GM21529 (cell line): ENCODE data around the gene TMEM43.

Experiments used
- ATAC-seq: cut with Tn5 transposase; IDR thresholded peaks from one replicate; pipeline ENCODE4 v1.9.1; 2021; ENCODE audit not compliant: unreplicated experiment

TMEM43 gene

GRCh38 chr3:14150491-14151230 is 25.8 kb downstream of the TMEM43 start:
- ATAC-seq = no peak

DNA sequence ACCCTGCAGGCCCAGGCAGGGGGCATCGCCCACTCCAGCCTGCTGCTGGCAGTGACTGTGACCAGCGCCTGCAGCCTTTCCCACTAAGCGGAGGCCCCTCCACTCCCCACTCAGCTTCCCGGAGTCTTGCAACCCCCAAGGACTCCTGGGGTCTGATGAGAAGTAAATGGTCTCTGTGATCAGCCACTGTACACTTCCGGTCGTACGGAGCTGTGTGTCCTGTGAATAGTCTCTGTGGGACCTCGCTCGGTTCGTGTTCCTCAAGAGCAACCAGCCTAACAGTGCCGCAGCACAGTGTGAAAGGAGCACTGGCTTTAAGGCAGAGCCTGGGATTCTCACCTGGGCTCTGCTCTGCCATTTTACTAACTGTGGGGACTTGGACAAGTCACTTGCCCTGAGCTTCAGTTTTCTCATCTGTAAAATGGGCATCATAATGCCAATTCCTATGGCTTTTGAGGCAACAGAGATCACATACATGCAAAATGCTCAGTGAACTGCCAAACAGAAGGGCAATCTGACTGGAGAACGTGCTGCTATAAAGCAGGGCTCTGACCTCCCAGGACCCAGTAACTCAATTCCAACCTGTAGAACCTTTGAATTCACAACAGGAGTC is 26.7 kb downstream of the TMEM43 start:
- ATAC-seq = no peak

- no peak for ATAC-seq
Observed at GRCh38 chr3:14152233-14152962, 27.5 kb downstream of the TMEM43 start.

DNA sequence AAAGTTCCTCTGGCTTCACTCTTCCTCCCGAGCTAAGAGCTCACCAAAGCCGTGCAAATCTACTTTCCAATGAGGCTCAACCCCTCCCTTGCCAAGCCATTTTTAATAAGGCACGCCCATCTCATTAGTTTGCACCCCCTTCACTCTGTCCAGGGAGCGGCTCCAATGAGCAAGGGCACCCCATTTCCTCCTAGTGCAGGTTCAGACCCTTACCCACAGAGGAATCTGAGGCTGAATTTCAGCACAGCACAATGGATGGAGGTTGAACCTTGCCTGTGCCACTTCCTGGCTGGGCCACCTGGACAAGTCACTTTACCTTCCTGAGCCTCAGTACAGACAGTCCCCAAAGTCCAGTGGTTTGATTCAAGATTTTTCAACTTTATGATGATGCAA is 28.1 kb downstream of the TMEM43 start:
- ATAC-seq = no peak

- ATAC-seq = no peak
Observed at GRCh38 chr3:14153663-14154062, 28.8 kb downstream of the TMEM43 start.

- ATAC-seq = no peak
Observed at GRCh38 chr3:14154276-14154675, 29.4 kb downstream of the TMEM43 start.

DNA sequence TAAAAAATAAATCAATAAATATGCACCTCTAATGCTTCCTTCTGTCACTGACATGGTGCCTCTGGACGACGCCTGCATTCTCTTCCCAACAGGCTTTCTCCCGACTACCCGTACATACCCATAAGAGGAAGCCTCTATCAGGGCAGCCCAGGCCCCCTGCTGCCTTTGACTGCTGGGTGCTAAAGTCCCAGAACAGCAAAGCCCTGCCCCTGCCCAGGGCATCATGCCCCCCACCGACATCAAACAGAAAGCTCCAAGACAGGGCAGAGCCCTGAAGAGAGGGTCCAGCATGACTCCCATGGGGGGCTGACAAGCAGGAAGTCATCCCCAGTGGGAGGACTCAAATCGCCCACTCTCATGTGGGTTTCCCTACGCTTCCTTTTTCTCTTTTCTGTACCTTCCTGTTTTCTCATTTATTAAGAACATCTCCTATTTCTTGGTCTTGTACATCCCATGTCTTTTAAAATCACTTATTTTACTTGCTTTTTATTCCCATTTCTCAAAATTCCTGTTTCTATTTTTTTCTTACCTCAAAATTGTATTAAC is 30.1 kb downstream of the TMEM43 start:
- no peak for ATAC-seq

DNA sequence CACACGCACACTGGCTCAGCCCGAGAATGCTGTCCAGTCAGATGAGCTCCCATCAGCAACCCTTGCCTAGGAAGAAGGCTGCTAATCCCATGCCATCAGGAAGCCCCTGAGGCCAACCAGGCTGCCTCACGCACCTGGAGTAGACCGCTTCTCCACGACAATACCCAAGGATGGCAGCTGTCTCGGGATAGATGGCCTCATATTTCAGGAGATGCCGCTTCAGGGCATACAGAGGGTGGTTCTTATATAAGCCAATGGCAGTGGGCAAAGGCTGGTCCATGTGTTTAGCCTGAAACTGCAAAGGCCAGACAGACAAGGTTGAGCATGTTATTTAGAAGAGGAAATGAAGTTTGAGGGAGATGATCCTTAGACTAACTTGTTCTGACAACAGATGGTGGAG is 31.3 kb downstream of the TMEM43 start:
- no peak for ATAC-seq

- ATAC-seq = no peak
Observed at GRCh38 chr3:14156843-14157561, 32.1 kb downstream of the TMEM43 start.

DNA sequence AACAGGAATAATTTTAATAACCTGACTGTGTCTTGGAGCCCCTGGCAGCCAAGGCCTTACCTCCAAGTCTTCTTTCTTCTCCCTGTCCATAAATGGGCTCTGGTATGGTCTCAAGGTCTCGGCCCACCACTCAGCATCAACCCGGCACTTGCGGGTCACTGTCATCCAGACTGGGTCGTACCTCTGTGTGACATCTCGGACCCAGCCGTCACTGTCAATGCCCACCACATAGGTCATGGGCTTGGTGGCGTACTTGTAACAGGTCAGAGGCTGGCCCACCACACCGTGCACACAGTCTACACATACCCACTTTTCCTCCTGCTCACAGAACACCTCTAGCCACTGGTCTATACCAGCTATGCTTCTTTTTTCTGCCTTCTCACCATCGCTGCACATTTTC is 33.1 kb downstream of the TMEM43 start:
- ATAC-seq = no peak

GRCh38 chr3:14158370-14158769 is 33.5 kb downstream of the TMEM43 start:
- no peak for ATAC-seq

- ATAC-seq = no peak
Observed at GRCh38 chr3:14159426-14159825, 34.6 kb downstream of the TMEM43 start.

DNA sequence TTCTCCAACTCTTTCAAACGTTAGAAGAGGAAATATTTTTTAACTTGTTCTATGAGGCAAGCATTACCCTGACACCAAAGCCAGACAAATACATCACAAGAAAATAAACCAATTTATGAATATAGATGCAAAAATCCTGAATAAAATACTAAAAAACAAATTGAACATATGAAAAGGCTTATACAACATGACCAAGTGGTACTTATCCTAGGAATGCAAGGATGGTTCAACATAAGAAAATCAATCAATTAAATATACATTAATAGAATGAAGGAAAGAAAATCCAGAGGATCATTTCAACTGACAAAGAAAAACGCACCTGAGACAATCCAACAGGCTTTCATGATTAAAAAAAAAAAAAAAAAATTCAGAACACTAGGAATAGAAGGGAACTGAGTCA is 36.4 kb downstream of the TMEM43 start:
- ATAC-seq = no peak

GRCh38 chr3:14162178-14162577 is 37.3 kb downstream of the TMEM43 start:
- ATAC-seq = no peak

DNA sequence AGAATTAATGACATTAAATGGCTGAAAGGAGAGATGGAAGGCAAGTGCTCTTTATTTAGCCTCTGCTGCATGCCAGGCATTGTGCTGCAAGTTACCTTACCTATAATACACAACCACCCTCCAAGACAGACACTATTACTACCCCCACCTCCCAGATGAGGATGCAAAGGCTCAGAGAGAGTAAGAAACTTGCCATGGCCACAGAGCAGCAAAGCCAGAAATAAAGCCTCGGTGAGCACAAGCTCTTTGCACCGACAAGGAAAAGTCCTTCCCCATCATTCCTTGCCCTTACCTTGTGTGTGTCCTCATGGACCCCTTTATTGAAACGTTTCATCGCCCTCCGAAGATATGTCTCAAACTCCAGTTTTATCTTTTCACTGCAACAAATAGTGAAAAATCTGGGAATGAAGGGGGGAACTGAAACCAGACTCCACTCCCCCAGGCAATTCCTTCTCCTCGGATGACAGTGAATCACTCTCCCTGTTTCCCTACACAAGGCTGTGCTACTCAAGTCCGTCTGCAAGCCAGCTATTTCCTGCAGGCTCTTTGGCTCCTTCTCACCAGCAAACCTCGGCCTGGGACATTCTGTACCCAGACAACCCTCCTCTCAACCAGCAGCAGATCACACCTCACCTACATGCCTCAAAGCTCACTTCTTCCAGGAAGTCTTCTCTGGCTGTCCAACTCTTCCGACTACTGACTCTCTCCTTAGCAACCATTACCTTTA is 42.2 kb downstream of the TMEM43 start:
- no peak for ATAC-seq

DNA sequence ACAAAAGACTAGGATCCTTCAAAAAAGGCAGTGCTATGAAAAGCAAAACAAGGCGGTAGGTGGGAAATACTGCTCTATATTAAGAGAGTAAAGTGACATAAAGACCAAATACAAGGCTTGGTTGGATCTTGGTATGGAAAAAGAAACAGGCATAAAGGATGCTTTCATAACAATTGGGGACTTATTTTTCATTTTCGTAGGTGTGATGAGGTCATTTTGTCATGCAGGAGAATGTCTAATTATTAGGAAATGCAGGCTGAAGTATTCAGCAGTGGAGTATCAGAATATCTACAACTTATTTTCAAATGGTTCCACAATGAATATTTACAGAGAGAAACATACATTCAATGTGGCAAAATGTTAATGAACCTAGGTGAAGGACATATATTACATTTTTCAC is 44.6 kb downstream of the TMEM43 start:
- no peak for ATAC-seq

DNA sequence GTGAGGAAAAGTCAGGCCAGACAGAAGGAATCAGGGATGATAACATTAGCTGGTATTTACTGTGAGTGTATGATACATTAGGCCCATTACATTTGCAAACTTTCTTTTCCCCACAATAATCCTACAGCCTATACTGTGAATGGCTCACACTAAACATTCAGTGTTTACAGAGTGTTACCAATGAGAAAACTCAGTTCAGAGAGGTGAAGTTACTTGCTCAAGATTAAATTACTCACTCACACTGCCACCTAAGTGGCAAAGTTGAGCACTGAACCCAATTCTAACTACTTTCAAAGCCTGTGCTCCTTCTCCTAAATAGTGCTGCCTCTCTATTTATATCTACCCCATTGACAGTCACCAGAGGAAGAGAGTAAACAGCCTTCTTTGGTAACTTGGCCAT is 45.0 kb downstream of the TMEM43 start:
- ATAC-seq = no peak

DNA sequence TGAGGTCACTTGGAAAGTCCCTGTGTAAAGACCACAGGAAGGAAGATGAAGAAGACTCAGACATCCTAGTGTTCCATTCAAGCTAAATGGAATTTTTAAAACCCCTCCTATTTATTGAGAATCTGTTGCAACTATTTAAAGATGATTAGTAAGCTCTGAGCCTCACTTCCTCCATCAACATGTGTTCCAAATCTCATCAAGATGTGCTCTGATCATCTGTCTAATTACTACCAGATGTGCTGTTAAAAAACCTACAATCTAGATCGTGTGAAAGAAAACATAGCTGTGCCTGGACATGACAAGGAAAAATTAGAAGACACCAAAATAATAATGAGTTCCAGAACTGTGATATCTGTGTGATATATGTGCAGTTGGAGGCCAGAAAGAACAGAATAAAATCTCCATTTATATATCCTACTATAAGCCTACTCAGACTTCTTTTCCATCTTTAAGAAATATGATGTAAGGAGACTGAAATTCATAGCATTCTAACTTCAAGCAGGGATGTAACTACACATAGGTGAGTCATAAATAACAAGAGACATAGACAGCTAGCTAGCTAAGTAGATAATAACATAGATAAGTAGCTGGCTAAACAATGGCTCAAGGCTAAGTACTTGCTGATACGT is 45.8 kb downstream of the TMEM43 start:
- no peak for ATAC-seq

DNA sequence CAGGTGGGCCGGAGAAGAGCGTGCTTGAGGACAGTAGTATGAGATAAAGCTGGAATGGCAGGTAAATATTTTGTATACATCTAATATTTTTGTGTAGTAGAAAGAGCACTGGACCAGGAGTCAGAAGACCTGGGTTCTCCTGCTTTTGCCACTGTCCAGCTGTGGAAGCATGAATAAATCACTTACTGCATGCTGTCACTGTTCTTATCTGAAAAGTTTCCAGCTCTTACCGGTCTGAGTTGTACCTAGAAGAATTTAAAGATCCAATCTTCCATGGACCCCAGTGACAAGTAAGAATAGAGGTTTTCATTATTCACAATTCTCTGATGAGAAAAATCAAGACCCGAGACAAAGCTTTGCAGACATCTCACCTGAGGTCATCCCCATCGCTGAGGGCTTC is 47.6 kb downstream of the TMEM43 start:
- no peak for ATAC-seq

GRCh38 chr3:14174483-14174882 is 49.6 kb downstream of the TMEM43 start:
- no peak for ATAC-seq
